Dedifferentiated amniotic fluid mesenchymal stem cell (primary cell): ENCODE measurements around the gene RNASE11.
"Not testable (repeated sequence)": the region's sequence is repeated elsewhere in the genome, so short reads cannot be mapped to it uniquely, and the experiment has no call there.

Experiments used
- DNase-seq: peaks from one replicate; pipeline ENCODE4 v3.0.0-alpha.2; 2016; ENCODE audit errors: extremely low spot score

Gene RNASE11

GRCh38 chr14:20587489-20588154 lies at the start of gene RNASE11:
Gene RNASE11, minus strand, starts transcription at chr14:20588001.
- DNase-seq: no peak

- DNase-seq: peak; percentile 75
These were observed 45.3 kb upstream of the RNASE11 start for GRCh38 chr14:20632831-20633691.

GRCh38 chr14:20632448-20632830 lies 44.6 kb upstream of the RNASE11 start:
- no peak for DNase-seq

- peak; percentile 18 for DNase-seq
These were observed 44.1 kb upstream of the RNASE11 start for GRCh38 chr14:20631880-20632389.

- DNase-seq: peak; percentile 66
These were observed 43.5 kb upstream of the RNASE11 start for GRCh38 chr14:20631023-20631879.

GRCh38 chr14:20630340-20631022 lies 42.7 kb upstream of the RNASE11 start:
- no peak for DNase-seq

GRCh38 chr14:20628063-20628854 lies 40.5 kb upstream of the RNASE11 start:
- no peak for DNase-seq

GRCh38 chr14:20627346-20628027 lies 39.7 kb upstream of the RNASE11 start:
- DNase-seq: no peak

- DNase-seq: no peak
These were observed 38.5 kb upstream of the RNASE11 start for GRCh38 chr14:20626274-20626673.

GRCh38 chr14:20624495-20625070 lies 36.8 kb upstream of the RNASE11 start:
- no peak for DNase-seq

GRCh38 chr14:20623798-20624197 lies 36.0 kb upstream of the RNASE11 start:
- no peak for DNase-seq

GRCh38 chr14:20622816-20623291 lies 35.1 kb upstream of the RNASE11 start:
- no peak for DNase-seq

GRCh38 chr14:20620798-20621478 lies 33.1 kb upstream of the RNASE11 start:
- no peak for DNase-seq

GRCh38 chr14:20619688-20620087 lies 31.9 kb upstream of the RNASE11 start:
- DNase-seq: not testable (repeated sequence)

- DNase-seq: no peak
These were observed 30.5 kb upstream of the RNASE11 start for GRCh38 chr14:20618271-20618749.

- no peak for DNase-seq
These were observed 29.6 kb upstream of the RNASE11 start for GRCh38 chr14:20617138-20618003.

GRCh38 chr14:20615996-20616395 lies 28.2 kb upstream of the RNASE11 start:
- DNase-seq: no peak
